UCSD-AML1 (cell line): ENCODE results near the gene PILRA.
"Not testable (repeated sequence)": the region's sequence is repeated elsewhere in the genome, so short reads cannot be mapped to it uniquely, and the experiment has no call there.

Experiments used
- DNase-seq: peaks from one replicate; lab custom pipeline; 2025; ENCODE audit not compliant: unreplicated experiment; lab: John Stamatoyannopoulos, UW

Gene PILRA

GRCh38 chr7:100433276-100433591 lies 59.9 kb downstream of the PILRA start:
- DNase-seq = no peak

GRCh38 chr7:100433592-100434296 lies 60.5 kb downstream of the PILRA start:
- no peak for DNase-seq

GRCh38 chr7:100434297-100435144 lies 61.2 kb downstream of the PILRA start:
- DNase-seq = no peak

GRCh38 chr7:100435401-100436304 lies 62.4 kb downstream of the PILRA start:
- DNase-seq = peak; percentile 36

- no peak for DNase-seq
Measured at GRCh38 chr7:100437150-100438100, 64.1 kb downstream of the PILRA start.

GRCh38 chr7:100438172-100438571 lies 64.9 kb downstream of the PILRA start:
- DNase-seq = no peak

- not testable (repeated sequence) for DNase-seq
Measured at GRCh38 chr7:100438731-100439130, 65.4 kb downstream of the PILRA start.

GRCh38 chr7:100439244-100439643 lies 66.0 kb downstream of the PILRA start:
- not testable (repeated sequence) for DNase-seq

GRCh38 chr7:100441641-100442535 lies 68.6 kb downstream of the PILRA start:
- DNase-seq = no peak

- no peak for DNase-seq
Measured at GRCh38 chr7:100443096-100443840, 70.0 kb downstream of the PILRA start.

GRCh38 chr7:100444311-100445278 lies 71.3 kb downstream of the PILRA start:
- DNase-seq = peak; percentile 31

GRCh38 chr7:100446040-100446439 lies 72.8 kb downstream of the PILRA start:
- DNase-seq = no peak

GRCh38 chr7:100447363-100447762 lies 74.1 kb downstream of the PILRA start:
- DNase-seq = not testable (repeated sequence)

GRCh38 chr7:100449190-100449795 lies 76.0 kb downstream of the PILRA start:
- DNase-seq = no peak
